ENCODE results near the gene KCNMB3.

- TF ChIP-seq EZH2phosphoT487 (IDR thresholded peaks at IDR 0.05; ENCODE audit: low read depth) (no peak), CTCF (IDR thresholded peaks at IDR 0.05; ENCODE audit: low read depth, low read length) (no peak)
Measured at GRCh38 chr3:179268400-179269051, 17.6 kb upstream of the KCNMB3 start.

All from OCI-LY3 (cell line).